ENCODE results near the gene HMOX2. TPM values are rescaled to one million over a fixed set of nuclear protein-coding genes. Genes with fewer than 3 reads are reported as not detected.

Gene HMOX2
- total and polyA plus RNA-seq, 4 donors: 37.6 to 57.8 (median 51.3) TPM

- Histone ChIP-seq H3K4me1 (ENCODE audit: control insufficient read depth in 5 of 5, insufficient read depth in 5 of 5, low read length in 5 of 5) (peaks cover 0 to 4% (median 2%) of the 10 kb centered on the region in 5 donors), H3K27ac (ENCODE audit: low read depth in 1 of 2, low read length in 1 of 2) (no peak overlapping the region), H3K27me3 (ENCODE audit: control insufficient read depth in 3 of 3, insufficient read depth in 3 of 3, low read length in 2 of 3) (no peaks in the 10 kb centered on the region), H3K9me3 (ENCODE audit: control insufficient read depth in 4 of 4, insufficient read depth in 3 of 4, low read length in 3 of 4) (no peaks in the 10 kb centered on the region), H3K9ac (ENCODE audit: insufficient read depth in 1 of 2, low read length in 2 of 2) (no peak overlapping the region), H3K4me3 (no peak overlapping the region), H3K36me3 (ENCODE audit: control insufficient read depth in 4 of 4, insufficient read depth in 4 of 4, low read length in 4 of 4) (peaks cover 14 to 64% (median 22%) of the 10 kb centered on the region in 4 donors)
- no peak for ATAC-seq (ENCODE audit: insufficient read depth, low FRiP score)
- TF ChIP-seq, protein P1, sequence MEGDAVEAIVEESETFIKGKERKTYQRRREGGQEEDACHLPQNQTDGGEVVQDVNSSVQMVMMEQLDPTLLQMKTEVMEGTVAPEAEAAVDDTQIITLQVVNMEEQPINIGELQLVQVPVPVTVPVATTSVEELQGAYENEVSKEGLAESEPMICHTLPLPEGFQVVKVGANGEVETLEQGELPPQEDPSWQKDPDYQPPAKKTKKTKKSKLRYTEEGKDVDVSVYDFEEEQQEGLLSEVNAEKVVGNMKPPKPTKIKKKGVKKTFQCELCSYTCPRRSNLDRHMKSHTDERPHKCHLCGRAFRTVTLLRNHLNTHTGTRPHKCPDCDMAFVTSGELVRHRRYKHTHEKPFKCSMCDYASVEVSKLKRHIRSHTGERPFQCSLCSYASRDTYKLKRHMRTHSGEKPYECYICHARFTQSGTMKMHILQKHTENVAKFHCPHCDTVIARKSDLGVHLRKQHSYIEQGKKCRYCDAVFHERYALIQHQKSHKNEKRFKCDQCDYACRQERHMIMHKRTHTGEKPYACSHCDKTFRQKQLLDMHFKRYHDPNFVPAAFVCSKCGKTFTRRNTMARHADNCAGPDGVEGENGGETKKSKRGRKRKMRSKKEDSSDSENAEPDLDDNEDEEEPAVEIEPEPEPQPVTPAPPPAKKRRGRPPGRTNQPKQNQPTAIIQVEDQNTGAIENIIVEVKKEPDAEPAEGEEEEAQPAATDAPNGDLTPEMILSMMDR (IDR thresholded peaks at IDR 0.05; ENCODE audit: control extremely low read depth, extremely low read depth): no peak
- 96 to 97% methylated on average over 3 of the region's 3 CpGs for WGBS, 2 donors
- DNase-seq: no peak
Measured at GRCh38 chr16:4508806-4509205, 32.6 kb downstream of the HMOX2 start.

DNA sequence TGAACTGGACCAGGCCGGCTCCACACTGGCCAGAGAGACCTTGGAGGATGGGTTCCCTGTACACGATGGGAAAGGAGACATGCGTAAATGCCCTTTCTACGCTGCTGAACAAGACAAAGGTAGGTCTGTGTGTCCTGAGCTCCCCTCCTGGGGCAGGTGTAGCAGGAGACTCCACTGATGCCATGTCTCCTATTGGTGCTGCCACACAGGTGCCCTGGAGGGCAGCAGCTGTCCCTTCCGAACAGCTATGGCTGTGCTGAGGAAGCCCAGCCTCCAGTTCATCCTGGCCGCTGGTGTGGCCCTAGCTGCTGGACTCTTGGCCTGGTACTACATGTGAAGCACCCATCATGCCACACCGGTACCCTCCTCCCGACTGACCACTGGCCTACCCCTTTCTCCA lies 33.2 kb downstream of the HMOX2 start:
- DNase-seq (no peak), ATAC-seq (ENCODE audit: insufficient read depth, low FRiP score) (no peak)
- Histone ChIP-seq H3K27me3 (ENCODE audit: control insufficient read depth in 3 of 3, insufficient read depth in 3 of 3, low read length in 2 of 3) (no peaks in the 10 kb centered on the region), H3K36me3 (ENCODE audit: control insufficient read depth in 4 of 4, insufficient read depth in 4 of 4, low read length in 4 of 4) (peaks cover 14 to 64% (median 22%) of the 10 kb centered on the region in 4 donors), H3K9ac (ENCODE audit: insufficient read depth in 1 of 2, low read length in 2 of 2) (no peak overlapping the region), H3K27ac (ENCODE audit: low read depth in 1 of 2, low read length in 1 of 2) (no peak overlapping the region), H3K4me3 (no peak overlapping the region), H3K9me3 (ENCODE audit: control insufficient read depth in 4 of 4, insufficient read depth in 3 of 4, low read length in 3 of 4) (no peaks in the 10 kb centered on the region), H3K4me1 (ENCODE audit: control insufficient read depth in 5 of 5, insufficient read depth in 5 of 5, low read length in 5 of 5) (peaks cover 0 to 8% (median 2%) of the 10 kb centered on the region in 5 donors)
- 96 to 97% methylated on average over 8 of the region's 8 CpGs for WGBS, 2 donors
- TF ChIP-seq, protein P1 (IDR thresholded peaks at IDR 0.05; ENCODE audit: control extremely low read depth, extremely low read depth): no peak

GRCh38 chr16:4510131-4510530 lies 33.9 kb downstream of the HMOX2 start:
- no peaks in the 10 kb centered on the region for H3K27me3 ChIP-seq (ENCODE audit: control insufficient read depth in 3 of 3, insufficient read depth in 3 of 3, low read length in 2 of 3)
- no peak overlapping the region for H3K9ac ChIP-seq (ENCODE audit: insufficient read depth in 1 of 2, low read length in 2 of 2)
- ATAC-seq (ENCODE audit: insufficient read depth, low FRiP score) (no peak), DNase-seq (no peak)
- H3K9me3 ChIP-seq (ENCODE audit: control insufficient read depth in 4 of 4, insufficient read depth in 3 of 4, low read length in 3 of 4): no peaks in the 10 kb centered on the region
- H3K27ac ChIP-seq (ENCODE audit: low read depth in 1 of 2, low read length in 1 of 2): no peak overlapping the region
- no peak overlapping the region for H3K4me3 ChIP-seq
- H3K36me3 ChIP-seq (ENCODE audit: control insufficient read depth in 4 of 4, insufficient read depth in 4 of 4, low read length in 4 of 4): peaks cover 14 to 66% (median 22%) of the 10 kb centered on the region in 4 donors
- 82 to 84% methylated on average over 5 of the region's 5 CpGs for WGBS, 2 donors
- peaks cover 0 to 12% (median 2%) of the 10 kb centered on the region in 5 donors for H3K4me1 ChIP-seq (ENCODE audit: control insufficient read depth in 5 of 5, insufficient read depth in 5 of 5, low read length in 5 of 5)
- TF ChIP-seq, protein P1 (IDR thresholded peaks at IDR 0.05; ENCODE audit: control extremely low read depth, extremely low read depth): no peak
